ENCODE data around the gene NFAT5.

NFAT5 gene

GRCh38 chr16:69698404-69698803 lies 132.6 kb downstream of the NFAT5 start:
- no peak for DNase-seq (ENCODE audit: low spot score)
- no peak for TF ChIP-seq CTCF (IDR thresholded peaks at IDR 0.05; ENCODE audit: borderline replicate concordance, control extremely low read depth, extremely low read depth, insufficient read depth, missing control alignments)
- in situ Hi-C loops (cut with MboI; ENCODE audit: low sequenced_read_pairs, unreplicated experiment), result no loop called here

- no peak for DNase-seq (ENCODE audit: low spot score)
- in situ Hi-C loops (cut with MboI; ENCODE audit: low sequenced_read_pairs, unreplicated experiment), result no loop called here
- TF ChIP-seq CTCF (IDR thresholded peaks at IDR 0.05; ENCODE audit: borderline replicate concordance, control extremely low read depth, extremely low read depth, insufficient read depth, missing control alignments), result no peak
Measured at GRCh38 chr16:69699915-69700314, 134.1 kb downstream of the NFAT5 start.

GRCh38 chr16:69701452-69701851 lies 135.7 kb downstream of the NFAT5 start:
- in situ Hi-C loops (cut with MboI; ENCODE audit: low sequenced_read_pairs, unreplicated experiment), result no loop called here
- no peak for TF ChIP-seq CTCF (IDR thresholded peaks at IDR 0.05; ENCODE audit: borderline replicate concordance, control extremely low read depth, extremely low read depth, insufficient read depth, missing control alignments)
- DNase-seq (ENCODE audit: low spot score), result no peak

- DNase-seq (ENCODE audit: low spot score), result no peak
- in situ Hi-C loops (cut with MboI; ENCODE audit: low sequenced_read_pairs, unreplicated experiment), result no loop called here
Measured at GRCh38 chr16:69701866-69702265, 136.1 kb downstream of the NFAT5 start.

GRCh38 chr16:69703638-69704037 lies 137.9 kb downstream of the NFAT5 start:
- DNase-seq (ENCODE audit: low spot score), result no peak
- no peak for TF ChIP-seq CTCF (IDR thresholded peaks at IDR 0.05; ENCODE audit: borderline replicate concordance, control extremely low read depth, extremely low read depth, insufficient read depth, missing control alignments)
- in situ Hi-C loops (cut with MboI; ENCODE audit: low sequenced_read_pairs, unreplicated experiment), result no loop called here

More at GRCh38 chr16:69701866-69702265, 136.1 kb downstream of the NFAT5 start:
- no peak for TF ChIP-seq CTCF (IDR thresholded peaks at IDR 0.05; ENCODE audit: borderline replicate concordance, control extremely low read depth, extremely low read depth, insufficient read depth, missing control alignments)

GRCh38 chr16:69706256-69706974 lies 140.6 kb downstream of the NFAT5 start:
- TF ChIP-seq CTCF (IDR thresholded peaks at IDR 0.05; ENCODE audit: borderline replicate concordance, control extremely low read depth, extremely low read depth, insufficient read depth, missing control alignments), result no peak
- no peak for DNase-seq (ENCODE audit: low spot score)
- in situ Hi-C loops (cut with MboI; ENCODE audit: low sequenced_read_pairs, unreplicated experiment), result no loop called here
